H1 (cell line): ENCODE data around the gene TRMT44. TPM values are rescaled to one million over a fixed set of nuclear protein-coding genes. Genes with fewer than 3 reads are reported as not detected.
A peak's percentile ranks its signal among the peaks of the same experiment; 100 is the strongest.

ENCODE experiments used
- CTCF ChIA-PET: fragments of 300-600 bp; sonication (Branson Sonifier 250); formaldehyde crosslinking; loops from one replicate; lab custom pipeline; 2021; ENCODE audit not compliant: partially characterized antibody; lab: Charles Lee
- POLR2A ChIA-PET: fragments of 300-600 bp; sonication (Branson Sonifier 250); formaldehyde crosslinking; loops from one replicate; lab custom pipeline; 2021; ENCODE audit warnings: inconsistent platforms; ENCODE audit not compliant: partially characterized antibody; lab: Charles Lee
- DNase-seq, 2 experiments: peaks; one replicate each; pipeline versions ENCODE4 v3.0.0 to v3.0.0-alpha.2; 2010 to 2022; ENCODE audit warnings: low spot score in 2 of 2, low read depth in 1 of 2, mixed read lengths in 1 of 2
- FAIRE-seq: peaks from 2 replicates; lab custom pipeline; 2011; peaks lifted over from hg19 to GRCh38; lab: Jason Lieb, UNC
- H2AFZ ChIP-seq: 2 replicates; pipeline ENCODE4 v1.8.1; 2012; ENCODE audit warnings: low read length, inconsistent platforms
- H2AK5ac ChIP-seq: 2 replicates; pipeline ENCODE4 v1.6.1; 2013; ENCODE audit warnings: low read depth, low read length
- H2BK120ac ChIP-seq: replicated peaks from 2 replicates; pipeline ENCODE3; 2013; ENCODE audit warnings: low read depth, low read length, inconsistent platforms
- H2BK12ac ChIP-seq: 2 replicates; pipeline ENCODE4 v1.6.1; 2013; ENCODE audit warnings: low read depth, low read length
- H2BK15ac ChIP-seq: 2 replicates; pipeline ENCODE4 v1.6.1; 2013; ENCODE audit warnings: low read length
- H2BK20ac ChIP-seq: 2 replicates; pipeline ENCODE4 v1.6.1; 2013; ENCODE audit warnings: low read length
- H2BK5ac ChIP-seq: 2 replicates; pipeline ENCODE4 v1.6.1; 2013; ENCODE audit warnings: low read depth, low read length
- H3K14ac ChIP-seq: 2 replicates; pipeline ENCODE4 v1.6.1; 2013; ENCODE audit warnings: inconsistent platforms; ENCODE audit not compliant: insufficient read length
- H3K18ac ChIP-seq: 2 replicates; pipeline ENCODE4 v1.6.1; 2013; ENCODE audit warnings: low read length; ENCODE audit errors: extremely low read depth
- H3K23ac ChIP-seq: 2 replicates; pipeline ENCODE4 v1.6.1; 2013; ENCODE audit warnings: inconsistent platforms; ENCODE audit not compliant: insufficient read length
- H3K23me2 ChIP-seq: 2 replicates; pipeline ENCODE4 v1.6.1; 2013; ENCODE audit warnings: low read depth, low read length
- H3K27ac ChIP-seq: 2 replicates; pipeline ENCODE4 v1.6.1; 2011; ENCODE audit warnings: low read depth, low read length, inconsistent platforms
- H3K27me3 ChIP-seq, 4 experiments: replicated peaks in 1 of 4; 1 replicate in 1 of 4; 2 replicates in 3 of 4; pipeline versions ENCODE4 v1.6.1 to v1.8.1; 2011 to 2013; ENCODE audit warnings: low read length in 3 of 4, mild to moderate bottlenecking in 3 of 4, inconsistent platforms in 2 of 4, mixed read lengths in 2 of 4, moderate library complexity in 1 of 4; ENCODE audit not compliant: control insufficient read depth in 3 of 4, insufficient read depth in 3 of 4; ENCODE audit errors: extremely low read depth in 1 of 4
- H3K36me3 ChIP-seq, 4 experiments: 2 replicates each; pipeline versions ENCODE4 v1.6.1 to v1.8.1; 2011 to 2013; ENCODE audit warnings: mild to moderate bottlenecking in 4 of 4, low read length in 3 of 4, moderate library complexity in 2 of 4, control low read depth in 1 of 4, inconsistent platforms in 1 of 4; ENCODE audit not compliant: insufficient read depth in 4 of 4, control insufficient read depth in 2 of 4
- H3K4ac ChIP-seq: replicated peaks from 2 replicates; pipeline ENCODE3; 2013; ENCODE audit warnings: low read length, low read depth, mixed read lengths, inconsistent platforms; ENCODE audit not compliant: insufficient read length
- H3K4me1 ChIP-seq, 4 experiments: replicated peaks in 1 of 4; 1 replicate in 1 of 4; 2 replicates in 3 of 4; pipeline versions ENCODE4 v1.6.1 to v1.8.1; 2011 to 2013; ENCODE audit warnings: low read length in 3 of 4, inconsistent platforms in 2 of 4, mixed read lengths in 1 of 4; ENCODE audit not compliant: insufficient read depth in 4 of 4, control insufficient read depth in 3 of 4
- H3K4me2 ChIP-seq, 2 experiments: 2 replicates each; pipeline versions ENCODE4 v1.6.1 to v1.8.1; 2011 to 2013; ENCODE audit warnings: low read depth in 2 of 2, low read length in 2 of 2, control low read depth in 1 of 2, inconsistent platforms in 1 of 2, mild to moderate bottlenecking in 1 of 2; ENCODE audit not compliant: insufficient read depth in 1 of 2
- H3K4me3 ChIP-seq, 4 experiments: fragments of 200-600, 300-600 bp in 1 of 4; sonication (generic), shearing (Covaris generic), sonication (Bioruptor Twin) in 1 of 4; 2 replicates each; pipeline versions ENCODE4 v1.5.1 to v1.8.1; 2011 to 2016; ENCODE audit warnings: low read length in 4 of 4, low read depth in 3 of 4, control low read depth in 2 of 4, inconsistent platforms in 2 of 4, mild to moderate bottlenecking in 2 of 4, mixed read lengths in 1 of 4, moderate library complexity in 1 of 4; ENCODE audit not compliant: insufficient read depth in 2 of 4; ENCODE audit errors: extremely low read depth in 1 of 4
- H3K56ac ChIP-seq: replicated peaks from 2 replicates; pipeline ENCODE3; 2013; ENCODE audit warnings: low read depth, mild to moderate bottlenecking, mixed read lengths, low read length, inconsistent platforms; ENCODE audit not compliant: insufficient read length
- H3K79me1 ChIP-seq: 2 replicates; pipeline ENCODE4 v1.6.1; 2013; ENCODE audit warnings: low read depth, low read length, control low read depth
- H3K79me2 ChIP-seq, 2 experiments: 2 replicates each; pipeline versions ENCODE4 v1.6.1 to v1.8.1; 2012 to 2013; ENCODE audit warnings: low read length in 2 of 2, mild to moderate bottlenecking in 2 of 2, inconsistent platforms in 1 of 2; ENCODE audit not compliant: insufficient read depth in 2 of 2, control insufficient read depth in 1 of 2
- H3K9ac ChIP-seq, 4 experiments: replicated peaks in 1 of 4; 1 replicate in 1 of 4; 2 replicates in 3 of 4; pipeline versions ENCODE4 v1.6.1 to v1.8.1; 2011 to 2013; ENCODE audit warnings: low read depth in 3 of 4, low read length in 3 of 4, control low read depth in 2 of 4, mild to moderate bottlenecking in 2 of 4, moderate library complexity in 2 of 4, inconsistent platforms in 1 of 4; ENCODE audit errors: extremely low read depth in 1 of 4
- H3K9me3 ChIP-seq, 2 experiments: 2 replicates each; pipeline versions ENCODE4 v1.6.1 to v1.8.1; 2012 to 2013; ENCODE audit warnings: mild to moderate bottlenecking in 2 of 2, moderate library complexity in 2 of 2, control low read depth in 1 of 2, inconsistent platforms in 1 of 2, low read depth in 1 of 2, low read length in 1 of 2, mixed read lengths in 1 of 2; ENCODE audit not compliant: insufficient read depth in 2 of 2
- H4K20me1 ChIP-seq, 2 experiments: replicated peaks in 1 of 2; 2 replicates each; pipeline versions ENCODE3 to v1.8.1; 2011 to 2013; ENCODE audit warnings: inconsistent platforms in 2 of 2, low read length in 2 of 2, mild to moderate bottlenecking in 1 of 2; ENCODE audit not compliant: insufficient read depth in 2 of 2, control insufficient read depth in 1 of 2
- H4K5ac ChIP-seq: 2 replicates; pipeline ENCODE4 v1.6.1; 2013; ENCODE audit warnings: low read length, low read depth, mixed read lengths, inconsistent platforms; ENCODE audit not compliant: insufficient read length
- H4K8ac ChIP-seq: 2 replicates; pipeline ENCODE4 v1.8.0; 2013; ENCODE audit warnings: mild to moderate bottlenecking, moderate library complexity, low read length, inconsistent platforms; ENCODE audit not compliant: insufficient read depth; ENCODE audit errors: extremely low read depth
- H4K91ac ChIP-seq: replicated peaks from 2 replicates; pipeline ENCODE3; 2013; ENCODE audit warnings: low read length, mixed read lengths, inconsistent platforms; ENCODE audit not compliant: insufficient read length
- CHD1 ChIP-seq: IDR thresholded peaks from 2 replicates; pipeline ENCODE4 v1.6.1; 2012; ENCODE audit warnings: low read depth, low read length, improper control_type of control experiment
- RFX5 ChIP-seq: IDR thresholded peaks from 2 replicates; pipeline ENCODE4 v1.6.1; 2011; ENCODE audit warnings: low read depth, low read length, improper control_type of control experiment, borderline replicate concordance
- WGBS, 2 experiments: shearing (Covaris generic) in 1 of 2; methylation state at CpG; one replicate each; pipeline versions ENCODE4 v1.1.6 to v1.1.7; 2013 to 2015; ENCODE audit warnings: low lambda C conversion rate in 2 of 2, mixed read lengths in 2 of 2, inconsistent platforms in 1 of 2, low coverage in 1 of 2, missing lambda C conversion rate in 1 of 2; ENCODE audit not compliant: insufficient replicate concordance in 2 of 2, insufficient coverage in 1 of 2, insufficient read length in 1 of 2; ENCODE audit errors: extremely low coverage in 1 of 2, missing lambda C conversion rate in 1 of 2; 5-methylcytosine and 5-hydroxymethylcytosine counted together
- polyA plus RNA-seq, 7 experiments: library from polyadenylated mRNA; depleted of rRNA in 3 of 7; stranded (reverse) in 5 of 7; unstranded in 2 of 7; fragments of >200 nt in 5 of 7; fragments of 200-250 nt in 2 of 7; gene quantifications; 1 replicate in 5 of 7; 2 replicates in 1 of 7; 4 replicates in 1 of 7; pipeline versions ENCODE4 v1.2.1 to v1.2.3, GENCODE V29; 2011 to 2013; ENCODE audit warnings: missing spikeins in 2 of 7, mixed read lengths in 2 of 7
- total RNA-seq: library from RNA; stranded (reverse); fragmentation: NEBNext Ultra II Directional; extraction: Animal tissue kit (Norgen Biotek cat#: 25700); gene quantifications from 2 replicates; pipeline ENCODE4 v1.2.1, GENCODE V29; 2021

Gene TRMT44
- total and polyA plus RNA-seq, 2 of the 8 experiments (the other 6 are each of a cell fraction or from before 2014, with no cell fraction given) = 8.6 to 23.9 TPM

GRCh38 chr4:8516061-8516573 is 75.5 kb downstream of the TRMT44 start:
- H3K4me3 ChIP-seq = no peak overlapping the region
- no peaks in the 10 kb centered on the region for H3K79me2 ChIP-seq
- no peak overlapping the region for H2BK5ac ChIP-seq
- H3K27ac ChIP-seq = no peak overlapping the region
- H3K36me3 ChIP-seq = no peaks in the 10 kb centered on the region; a peak in 1 of 8 replicates
- no peak overlapping the region for H3K14ac ChIP-seq
- TF ChIP-seq RFX5 = peak; percentile 80
- TF ChIP-seq CHD1 = no peak
- H2AK5ac ChIP-seq = no peak overlapping the region
- no peaks in the 10 kb centered on the region for H3K4me1 ChIP-seq
- H3K27me3 ChIP-seq = no peaks in the 10 kb centered on the region
- no peaks in the 10 kb centered on the region for H3K23me2 ChIP-seq
- FAIRE-seq = no peak
- H2BK15ac ChIP-seq = no peak overlapping the region
- H2BK120ac ChIP-seq = no peak overlapping the region
- H4K5ac ChIP-seq = no peak overlapping the region
- POLR2A ChIA-PET = interaction anchor here (1.5 kb wide), 1 partner anchor 32 kb away, joined by 3 read pairs; no protein-coding TSS in a partner anchor
- H4K91ac ChIP-seq = no peak overlapping the region
- no peak overlapping the region for H3K9ac ChIP-seq
- no peak overlapping the region for H3K56ac ChIP-seq
- no peak overlapping the region for H3K4ac ChIP-seq
- no peak overlapping the region for H3K4me2 ChIP-seq
- H3K23ac ChIP-seq = no peak overlapping the region
- H2AFZ ChIP-seq = no peak overlapping the region
- no peak overlapping the region for H2BK12ac ChIP-seq
- peaks cover 0 to 3% of the 10 kb centered on the region in 2 experiments; a peak in 1 of 4 replicates for H3K9me3 ChIP-seq
- H4K8ac ChIP-seq = peak overlapping the region; percentile 48
- H4K20me1 ChIP-seq = no peaks in the 10 kb centered on the region
- H3K18ac ChIP-seq = no peak overlapping the region
- CTCF ChIA-PET = interaction anchor here (0.8 to 1.7 kb wide), 6 partner anchors 10 to 40 kb away, joined by 3 to 6 read pairs (median 3); no protein-coding TSS in a partner anchor
- no peak for DNase-seq
- 87% methylated on average over 14 of the region's 14 CpGs; no CpG with 5 or more reads in 1 of the 2 experiments for WGBS, 2 experiments
- H2BK20ac ChIP-seq = no peak overlapping the region
- no peaks in the 10 kb centered on the region for H3K79me1 ChIP-seq
